ENCODE measurements around the gene CCR1. TPM values are rescaled to one million over a fixed set of nuclear protein-coding genes. Genes with fewer than 3 reads are reported as not detected.

Gene CCR1
- total RNA-seq, 1 donor from 2014 or later, result 7.1 TPM

DNA sequence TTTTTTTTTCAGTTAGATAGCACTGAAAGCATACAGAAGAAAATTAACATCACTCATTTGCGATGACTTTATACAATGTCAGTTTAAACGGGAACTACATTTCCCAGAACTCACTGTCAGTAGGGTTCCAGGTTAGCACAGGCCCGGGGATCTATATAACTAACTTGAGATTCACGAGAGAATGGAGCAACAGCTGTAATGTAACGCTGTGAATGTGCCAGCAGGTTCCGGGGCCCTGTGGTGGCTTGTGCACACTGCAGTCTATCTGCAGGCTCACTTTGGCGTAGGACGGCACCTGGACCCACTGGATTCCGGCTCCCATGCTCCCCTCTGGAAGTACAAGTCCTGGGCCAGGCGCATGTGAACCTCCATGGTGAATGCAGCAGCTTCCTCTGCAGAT, 19.4 kb downstream of the CCR1 start:
- Histone ChIP-seq H3K9me3 (no peaks in the 10 kb centered on the region), H3K4me1 (no peaks in the 10 kb centered on the region), H3K36me3 (no peaks in the 10 kb centered on the region), H3K27me3 (no peaks in the 10 kb centered on the region), H3K4me3 (no peak overlapping the region), H3K27ac (no peak overlapping the region)
- intact Hi-C loops (cut with DNase I), result no loop called here
- no peak for DNase-seq (ENCODE audit: extremely low spot score in 2 of 2)
- TF ChIP-seq, protein P1, sequence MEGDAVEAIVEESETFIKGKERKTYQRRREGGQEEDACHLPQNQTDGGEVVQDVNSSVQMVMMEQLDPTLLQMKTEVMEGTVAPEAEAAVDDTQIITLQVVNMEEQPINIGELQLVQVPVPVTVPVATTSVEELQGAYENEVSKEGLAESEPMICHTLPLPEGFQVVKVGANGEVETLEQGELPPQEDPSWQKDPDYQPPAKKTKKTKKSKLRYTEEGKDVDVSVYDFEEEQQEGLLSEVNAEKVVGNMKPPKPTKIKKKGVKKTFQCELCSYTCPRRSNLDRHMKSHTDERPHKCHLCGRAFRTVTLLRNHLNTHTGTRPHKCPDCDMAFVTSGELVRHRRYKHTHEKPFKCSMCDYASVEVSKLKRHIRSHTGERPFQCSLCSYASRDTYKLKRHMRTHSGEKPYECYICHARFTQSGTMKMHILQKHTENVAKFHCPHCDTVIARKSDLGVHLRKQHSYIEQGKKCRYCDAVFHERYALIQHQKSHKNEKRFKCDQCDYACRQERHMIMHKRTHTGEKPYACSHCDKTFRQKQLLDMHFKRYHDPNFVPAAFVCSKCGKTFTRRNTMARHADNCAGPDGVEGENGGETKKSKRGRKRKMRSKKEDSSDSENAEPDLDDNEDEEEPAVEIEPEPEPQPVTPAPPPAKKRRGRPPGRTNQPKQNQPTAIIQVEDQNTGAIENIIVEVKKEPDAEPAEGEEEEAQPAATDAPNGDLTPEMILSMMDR (IDR thresholded peaks at IDR 0.05), result no peak
- TF ChIP-seq POLR2A (IDR thresholded peaks at IDR 0.05), result no peak
- TF ChIP-seq POLR2AphosphoS5 (IDR thresholded peaks at IDR 0.05; ENCODE audit: insufficient read depth in 1 of 2, low read depth in 1 of 2), result no peak

- no peaks in the 10 kb centered on the region for H3K36me3 ChIP-seq
- no peak overlapping the region for H3K4me3 ChIP-seq
- H3K27ac ChIP-seq, result no peak overlapping the region
- TF ChIP-seq, protein P1 (IDR thresholded peaks at IDR 0.05), result no peak
- TF ChIP-seq POLR2AphosphoS5 (IDR thresholded peaks at IDR 0.05; ENCODE audit: insufficient read depth in 1 of 2, low read depth in 1 of 2) (no peak), POLR2A (IDR thresholded peaks at IDR 0.05) (no peak)
- H3K27me3 ChIP-seq, result no peaks in the 10 kb centered on the region
- H3K4me1 ChIP-seq, result no peaks in the 10 kb centered on the region
- no peak for DNase-seq (ENCODE audit: extremely low spot score in 2 of 2)
- intact Hi-C loops (cut with DNase I), result no loop called here
- H3K9me3 ChIP-seq, result no peaks in the 10 kb centered on the region
Observed at GRCh38 chr3:46187876-46188275, 20.2 kb downstream of the CCR1 start.

GRCh38 chr3:46187341-46187700, 20.8 kb downstream of the CCR1 start:
- intact Hi-C loops (cut with DNase I), result no loop called here
- Histone ChIP-seq H3K9me3 (no peaks in the 10 kb centered on the region), H3K27ac (no peak overlapping the region)

DNA sequence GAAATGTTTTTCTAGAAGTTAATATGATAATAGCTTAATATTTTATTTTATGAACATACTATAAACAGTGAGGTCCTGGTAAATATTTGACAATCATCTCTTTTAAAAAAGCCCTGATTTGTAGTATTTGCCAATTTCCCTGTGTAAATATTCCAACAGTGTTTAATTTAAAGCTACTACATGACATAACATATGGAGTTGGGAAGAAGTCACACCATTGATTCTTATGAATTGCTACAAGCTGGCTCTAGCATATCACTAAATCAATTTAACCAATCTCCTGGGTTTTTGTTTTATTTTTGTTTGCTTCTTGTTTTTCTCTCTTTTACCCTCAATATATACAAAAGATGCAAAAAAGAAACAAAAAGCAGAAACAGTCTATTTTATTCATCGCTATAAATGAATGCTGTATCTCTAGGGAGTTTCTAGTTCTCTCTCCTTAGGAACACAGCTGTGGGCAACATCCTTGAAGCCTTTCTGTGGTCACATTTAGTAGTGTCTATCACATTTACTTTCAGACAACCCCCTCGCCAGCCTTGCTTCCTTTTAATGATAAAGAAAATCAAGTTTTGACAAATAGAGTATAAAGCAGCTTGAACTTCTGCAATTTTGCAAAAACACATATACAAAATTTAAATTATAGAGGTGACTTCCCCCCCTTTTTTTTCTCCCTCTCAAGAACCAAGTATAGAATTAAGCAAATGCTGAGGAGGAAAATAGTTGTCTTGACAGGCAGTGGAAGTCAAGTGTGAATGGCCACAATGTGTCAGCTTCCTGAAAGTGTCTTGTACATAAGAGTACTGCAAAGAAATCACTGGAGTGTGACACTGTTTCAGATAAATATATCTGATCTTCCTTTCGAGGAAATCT, 21.4 kb downstream of the CCR1 start:
- TF ChIP-seq POLR2AphosphoS5 (IDR thresholded peaks at IDR 0.05; ENCODE audit: insufficient read depth in 1 of 2, low read depth in 1 of 2) (no peak), POLR2A (IDR thresholded peaks at IDR 0.05) (no peak)
- TF ChIP-seq, protein P1 (IDR thresholded peaks at IDR 0.05), result no peak
- no peak overlapping the region for H3K27ac ChIP-seq
- no peak overlapping the region for H3K4me3 ChIP-seq
- no peaks in the 10 kb centered on the region for H3K36me3 ChIP-seq
- intact Hi-C loops (cut with DNase I), result no loop called here
- no peaks in the 10 kb centered on the region for H3K9me3 ChIP-seq
- no peaks in the 10 kb centered on the region for H3K27me3 ChIP-seq
- H3K4me1 ChIP-seq, result no peaks in the 10 kb centered on the region
- no peak for DNase-seq (ENCODE audit: extremely low spot score in 2 of 2)

More at GRCh38 chr3:46187341-46187700, 20.8 kb downstream of the CCR1 start:
- no peaks in the 10 kb centered on the region for H3K27me3 ChIP-seq
- H3K36me3 ChIP-seq, result no peaks in the 10 kb centered on the region
- TF ChIP-seq, protein P1 (IDR thresholded peaks at IDR 0.05), result no peak
- TF ChIP-seq POLR2A (IDR thresholded peaks at IDR 0.05) (no peak), POLR2AphosphoS5 (IDR thresholded peaks at IDR 0.05; ENCODE audit: insufficient read depth in 1 of 2, low read depth in 1 of 2) (no peak)
- no peaks in the 10 kb centered on the region for H3K4me1 ChIP-seq
- no peak overlapping the region for H3K4me3 ChIP-seq
- DNase-seq (ENCODE audit: extremely low spot score in 2 of 2), result no peak

DNA sequence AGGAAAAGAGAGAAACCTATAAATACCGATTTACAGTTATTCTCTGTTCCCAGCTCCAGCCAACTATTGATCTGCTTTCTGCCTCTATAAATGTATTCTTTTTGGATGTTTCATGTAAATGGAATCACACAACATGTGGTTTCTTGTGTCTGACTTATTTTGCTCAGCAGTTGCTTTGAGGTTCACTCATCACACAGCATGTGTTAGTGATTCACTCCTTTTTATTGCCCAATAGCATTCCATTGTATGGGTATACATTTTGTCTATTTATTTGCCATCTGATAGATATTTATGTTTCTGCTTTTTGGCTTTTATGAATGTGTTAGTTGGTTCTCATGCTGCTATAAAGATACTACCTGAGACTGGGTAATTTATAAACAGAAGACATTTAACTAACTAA, 23.6 kb downstream of the CCR1 start:
- DNase-seq (ENCODE audit: extremely low spot score in 2 of 2), result no peak
- Histone ChIP-seq H3K36me3 (no peaks in the 10 kb centered on the region), H3K9me3 (no peaks in the 10 kb centered on the region), H3K27me3 (no peaks in the 10 kb centered on the region), H3K27ac (no peak overlapping the region), H3K4me1 (no peaks in the 10 kb centered on the region), H3K4me3 (no peak overlapping the region)
- intact Hi-C loops (cut with DNase I), result no loop called here
- TF ChIP-seq POLR2AphosphoS5 (IDR thresholded peaks at IDR 0.05; ENCODE audit: insufficient read depth in 1 of 2, low read depth in 1 of 2), result no peak
- TF ChIP-seq, protein P1 (IDR thresholded peaks at IDR 0.05), result no peak
- TF ChIP-seq POLR2A (IDR thresholded peaks at IDR 0.05), result no peak
